ENCODE results near the gene MYO1B.

DNA sequence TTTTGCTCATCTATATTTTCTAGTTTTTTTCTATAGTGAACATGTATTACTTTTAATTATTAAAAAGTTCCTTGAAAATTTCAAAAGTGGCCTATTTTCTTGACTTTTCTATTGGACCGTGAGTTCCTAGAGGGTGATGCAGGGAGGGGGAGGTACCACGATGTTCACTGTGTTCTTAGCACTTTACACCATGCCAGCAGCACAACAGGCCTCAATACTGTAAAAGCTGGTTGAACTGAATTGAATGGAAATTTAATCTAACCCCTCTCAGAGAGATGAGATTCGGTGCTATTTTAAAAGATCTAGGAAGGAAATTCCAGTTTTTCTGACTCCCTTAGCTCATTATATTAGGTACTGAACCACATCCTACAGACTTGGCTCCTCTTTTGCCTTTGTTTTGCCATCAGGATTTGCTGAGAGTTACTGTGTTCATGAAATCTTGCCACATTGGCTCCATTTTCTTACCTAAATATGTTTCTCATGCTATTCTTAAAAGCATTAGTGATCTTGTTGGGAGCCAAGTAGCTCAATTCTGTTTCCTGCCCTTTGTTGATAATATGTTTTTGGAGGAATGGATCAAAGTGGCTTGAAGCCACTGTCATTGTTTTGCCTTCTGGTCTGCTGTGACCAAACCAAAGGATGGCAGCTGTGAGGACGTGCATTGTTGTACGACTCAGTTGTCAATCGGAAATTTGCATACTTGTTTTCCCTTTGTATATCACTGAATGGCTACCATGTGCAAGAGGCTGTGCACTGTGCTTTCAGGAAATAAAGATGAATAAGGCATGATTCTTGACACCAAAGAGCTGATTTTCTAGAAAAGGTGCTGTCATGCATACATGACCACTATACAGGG lies 25.3 kb downstream of the MYO1B start:
- no peak for TF ChIP-seq ATF1 (CRISPR knock-in tag; IDR thresholded peaks at IDR 0.05)
- no peak for TF ChIP-seq CTCF (IDR thresholded peaks at IDR 0.05)
- no peak for TF ChIP-seq ETV6 (CRISPR knock-in tag; IDR thresholded peaks at IDR 0.05)
- TF ChIP-seq KAT7 (CRISPR knock-in tag; IDR thresholded peaks at IDR 0.05; ENCODE audit: borderline replicate concordance), result no peak
- TF ChIP-seq MXD4 (CRISPR knock-in tag; IDR thresholded peaks at IDR 0.05; ENCODE audit: borderline replicate concordance), result no peak
- TF ChIP-seq CREM (CRISPR knock-in tag; IDR thresholded peaks at IDR 0.05), result no peak
- no peak for TF ChIP-seq ZNF263 (CRISPR knock-in tag; IDR thresholded peaks at IDR 0.05; ENCODE audit: low read depth)
- TF ChIP-seq TP53 (CRISPR knock-in tag; IDR thresholded peaks at IDR 0.05), result no peak
